Measurements from ENCODE around the gene FYB2. TPM values are rescaled to one million over a fixed set of nuclear protein-coding genes. Genes with fewer than 3 reads are reported as not detected.

FYB2 gene
- total RNA-seq, 1 donor from 2014 or later, result 1.7 TPM

DNA sequence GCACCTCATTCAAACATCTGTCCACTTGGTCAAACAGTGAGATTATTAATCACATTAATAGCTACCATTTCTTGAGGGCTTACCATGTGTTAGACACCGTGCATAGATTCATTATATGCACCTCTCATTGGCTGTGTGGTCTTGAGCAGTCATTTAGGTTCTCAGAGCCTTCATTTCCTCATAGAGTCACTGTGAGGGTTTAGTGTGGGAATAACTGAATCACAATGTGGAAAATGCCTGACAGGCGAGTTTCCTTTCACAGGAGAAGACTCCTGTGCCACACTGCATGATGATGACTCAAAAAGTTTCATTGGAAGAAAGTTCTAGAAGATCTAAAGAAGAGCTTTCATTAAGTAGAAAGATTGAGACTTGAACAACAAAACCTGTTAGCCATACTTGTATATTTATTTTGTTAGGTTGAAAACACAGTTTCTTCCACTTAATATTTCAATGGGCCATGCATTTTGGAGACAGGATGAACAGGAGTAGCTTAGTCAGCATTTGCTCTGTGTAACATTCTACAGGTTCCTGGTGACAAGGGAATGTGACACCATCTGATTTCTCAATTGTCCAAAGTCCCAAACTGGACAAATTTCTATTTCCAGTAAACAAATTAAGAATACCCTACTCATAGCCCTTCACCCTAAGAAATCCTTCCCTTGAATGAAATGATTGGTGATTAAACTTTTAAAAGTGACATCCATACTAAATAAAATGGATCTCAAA lies 45.7 kb downstream of the FYB2 start:
- intact Hi-C loops (cut with DNase I), result no loop called here
- H3K4me1 ChIP-seq, result no peaks in the 10 kb centered on the region
- H3K36me3 ChIP-seq, result no peaks in the 10 kb centered on the region
- H3K4me3 ChIP-seq, result no peak overlapping the region
- H3K27me3 ChIP-seq, result no peaks in the 10 kb centered on the region
- no peak for ATAC-seq
- H3K9me3 ChIP-seq, result no peaks in the 10 kb centered on the region
- TF ChIP-seq, protein P1, sequence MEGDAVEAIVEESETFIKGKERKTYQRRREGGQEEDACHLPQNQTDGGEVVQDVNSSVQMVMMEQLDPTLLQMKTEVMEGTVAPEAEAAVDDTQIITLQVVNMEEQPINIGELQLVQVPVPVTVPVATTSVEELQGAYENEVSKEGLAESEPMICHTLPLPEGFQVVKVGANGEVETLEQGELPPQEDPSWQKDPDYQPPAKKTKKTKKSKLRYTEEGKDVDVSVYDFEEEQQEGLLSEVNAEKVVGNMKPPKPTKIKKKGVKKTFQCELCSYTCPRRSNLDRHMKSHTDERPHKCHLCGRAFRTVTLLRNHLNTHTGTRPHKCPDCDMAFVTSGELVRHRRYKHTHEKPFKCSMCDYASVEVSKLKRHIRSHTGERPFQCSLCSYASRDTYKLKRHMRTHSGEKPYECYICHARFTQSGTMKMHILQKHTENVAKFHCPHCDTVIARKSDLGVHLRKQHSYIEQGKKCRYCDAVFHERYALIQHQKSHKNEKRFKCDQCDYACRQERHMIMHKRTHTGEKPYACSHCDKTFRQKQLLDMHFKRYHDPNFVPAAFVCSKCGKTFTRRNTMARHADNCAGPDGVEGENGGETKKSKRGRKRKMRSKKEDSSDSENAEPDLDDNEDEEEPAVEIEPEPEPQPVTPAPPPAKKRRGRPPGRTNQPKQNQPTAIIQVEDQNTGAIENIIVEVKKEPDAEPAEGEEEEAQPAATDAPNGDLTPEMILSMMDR (IDR thresholded peaks at IDR 0.05), result no peak
- no peak overlapping the region for H3K27ac ChIP-seq
- no peak for DNase-seq

DNA sequence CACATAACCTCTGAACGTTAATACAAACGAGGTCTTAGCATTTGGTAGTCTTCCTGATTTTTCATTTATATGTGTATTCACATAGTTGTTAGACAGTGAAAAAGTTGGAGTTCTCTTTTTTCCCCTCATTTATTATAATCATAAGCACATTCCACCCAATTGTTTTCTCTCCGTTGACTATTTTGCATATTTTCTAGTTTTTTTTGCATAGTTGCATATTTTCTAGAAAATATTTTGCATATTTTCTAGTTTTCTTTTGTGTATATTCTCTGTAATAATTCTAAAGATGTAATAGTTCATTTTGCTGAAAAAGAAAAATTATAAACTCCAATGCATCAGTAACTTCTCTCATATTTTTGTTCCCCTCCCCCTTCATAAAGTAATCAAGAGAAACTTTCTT lies 47.5 kb downstream of the FYB2 start:
- Histone ChIP-seq H3K36me3 (no peaks in the 10 kb centered on the region), H3K27ac (no peak overlapping the region), H3K4me3 (no peak overlapping the region), H3K4me1 (no peaks in the 10 kb centered on the region), H3K27me3 (peaks cover 7% of the 10 kb centered on the region), H3K9me3 (no peaks in the 10 kb centered on the region)
- DNase-seq (no peak), ATAC-seq (no peak)
- TF ChIP-seq, protein P1 (IDR thresholded peaks at IDR 0.05), result no peak
- intact Hi-C loops (cut with DNase I), result no loop called here

DNA sequence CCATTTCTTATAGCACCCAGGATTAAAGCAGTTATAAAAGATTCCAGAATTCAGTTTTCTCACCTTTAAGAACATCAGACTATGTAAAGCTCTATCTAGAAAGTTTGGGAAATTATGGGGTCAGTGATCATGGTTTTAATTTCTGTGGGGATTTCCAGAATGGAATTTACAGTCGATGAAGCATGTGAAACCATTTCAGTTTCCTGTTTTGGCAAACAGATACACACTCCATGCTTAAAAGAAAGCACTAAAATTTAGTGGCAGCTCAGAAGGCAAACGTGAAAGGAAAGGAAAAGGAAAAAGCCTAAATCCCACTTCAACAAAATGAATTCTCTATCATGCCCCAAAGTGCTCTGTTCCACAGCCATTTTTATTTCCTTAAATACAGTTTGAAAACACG lies 60.4 kb downstream of the FYB2 start:
- Histone ChIP-seq H3K27me3 (no peaks in the 10 kb centered on the region), H3K4me3 (no peak overlapping the region), H3K4me1 (no peaks in the 10 kb centered on the region), H3K9me3 (no peaks in the 10 kb centered on the region), H3K36me3 (no peaks in the 10 kb centered on the region), H3K27ac (no peak overlapping the region)
- TF ChIP-seq, protein P1 (IDR thresholded peaks at IDR 0.05), result no peak
- intact Hi-C loops (cut with DNase I), result no loop called here
- DNase-seq (no peak), ATAC-seq (no peak)

- Histone ChIP-seq H3K4me3 (no peak overlapping the region), H3K9me3 (no peaks in the 10 kb centered on the region), H3K4me1 (no peaks in the 10 kb centered on the region), H3K27ac (no peak overlapping the region), H3K27me3 (no peaks in the 10 kb centered on the region), H3K36me3 (no peaks in the 10 kb centered on the region)
- intact Hi-C loops (cut with DNase I), result no loop called here
- ATAC-seq (no peak), DNase-seq (no peak)
- TF ChIP-seq, protein P1 (IDR thresholded peaks at IDR 0.05), result no peak
Observed at GRCh38 chr1:56758135-56758534, 61.1 kb downstream of the FYB2 start.

GRCh38 chr1:56755911-56756310 lies 63.3 kb downstream of the FYB2 start:
- H3K9me3 ChIP-seq, result no peaks in the 10 kb centered on the region
- TF ChIP-seq, protein P1 (IDR thresholded peaks at IDR 0.05), result no peak
- intact Hi-C loops (cut with DNase I), result no loop called here
- H3K27ac ChIP-seq, result no peak overlapping the region
- H3K4me3 ChIP-seq, result no peak overlapping the region
- DNase-seq (no peak), ATAC-seq (no peak)
- no peaks in the 10 kb centered on the region for H3K36me3 ChIP-seq
- no peaks in the 10 kb centered on the region for H3K4me1 ChIP-seq
- no peaks in the 10 kb centered on the region for H3K27me3 ChIP-seq

Data from upper lobe of right lung (tissue), 1 donor.